HG02642 (cell line): ENCODE results near the gene SHBG.

Experiments
- ATAC-seq: cut with Tn5 transposase; IDR thresholded peaks from one replicate; pipeline ENCODE4 v1.9.1; 2021; ENCODE audit warnings: mild to moderate bottlenecking; ENCODE audit not compliant: unreplicated experiment, poor library complexity

The SHBG gene

GRCh38 chr17:7644775-7645174, 14.8 kb downstream of the SHBG start:
- no peak for ATAC-seq

- ATAC-seq = no peak
Observed at GRCh38 chr17:7646457-7646856, 16.5 kb downstream of the SHBG start.

DNA sequence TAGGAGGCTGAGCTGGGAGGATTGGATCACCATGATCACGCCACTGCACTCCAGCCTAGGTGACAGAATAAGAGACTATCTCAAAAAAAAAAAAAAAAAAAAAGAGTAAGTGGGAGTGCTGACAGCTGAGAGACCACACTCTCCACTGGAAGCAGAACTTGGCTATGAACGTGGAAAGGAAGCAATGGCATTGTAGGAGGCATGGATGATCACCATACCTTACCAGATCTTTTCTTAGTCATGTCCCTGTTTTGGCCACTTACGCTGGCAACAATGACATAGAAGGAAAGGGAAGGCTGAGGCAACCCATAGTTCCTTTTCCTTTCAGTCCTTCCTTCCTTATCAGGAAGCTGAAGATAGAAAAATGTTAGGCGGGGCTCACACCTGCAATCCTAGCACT, 17.1 kb downstream of the SHBG start:
- no peak for ATAC-seq

DNA sequence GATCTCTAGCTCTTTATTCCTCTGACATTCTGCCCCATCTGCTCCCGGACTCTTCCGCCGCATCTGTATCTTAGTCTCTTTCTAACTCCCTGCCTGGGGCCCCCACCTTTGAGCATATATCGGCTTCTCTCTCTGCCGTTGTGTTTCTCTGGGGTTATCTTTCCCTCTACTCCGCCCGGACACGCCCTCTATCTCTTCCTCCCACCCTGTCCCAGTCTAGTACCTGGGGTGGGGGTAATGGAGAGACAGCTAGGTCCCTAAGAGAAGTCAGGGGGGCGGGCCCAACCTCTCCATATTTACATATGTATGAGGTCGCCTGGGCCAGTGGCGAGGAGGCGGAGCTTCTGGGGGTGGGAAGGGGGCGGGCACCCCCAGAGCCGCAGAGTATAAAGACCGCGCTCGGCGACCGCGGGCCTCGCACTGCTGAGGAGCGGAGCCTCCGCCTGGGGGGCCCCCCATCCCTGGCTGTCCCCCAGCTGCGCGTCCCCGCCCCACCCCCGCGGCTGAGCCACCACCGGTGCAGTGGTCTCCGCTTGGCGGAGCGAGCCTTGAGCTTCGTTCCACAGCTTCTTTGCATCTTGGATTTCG, 20.7 kb downstream of the SHBG start, which contains the start of gene ATP1B2:
Gene ATP1B2 (plus strand): TSS at position 418 of the 588 bp plus-strand sequence. CDS start 593 bp downstream, outside the sequence.
- ATAC-seq = peak; percentile 47

DNA sequence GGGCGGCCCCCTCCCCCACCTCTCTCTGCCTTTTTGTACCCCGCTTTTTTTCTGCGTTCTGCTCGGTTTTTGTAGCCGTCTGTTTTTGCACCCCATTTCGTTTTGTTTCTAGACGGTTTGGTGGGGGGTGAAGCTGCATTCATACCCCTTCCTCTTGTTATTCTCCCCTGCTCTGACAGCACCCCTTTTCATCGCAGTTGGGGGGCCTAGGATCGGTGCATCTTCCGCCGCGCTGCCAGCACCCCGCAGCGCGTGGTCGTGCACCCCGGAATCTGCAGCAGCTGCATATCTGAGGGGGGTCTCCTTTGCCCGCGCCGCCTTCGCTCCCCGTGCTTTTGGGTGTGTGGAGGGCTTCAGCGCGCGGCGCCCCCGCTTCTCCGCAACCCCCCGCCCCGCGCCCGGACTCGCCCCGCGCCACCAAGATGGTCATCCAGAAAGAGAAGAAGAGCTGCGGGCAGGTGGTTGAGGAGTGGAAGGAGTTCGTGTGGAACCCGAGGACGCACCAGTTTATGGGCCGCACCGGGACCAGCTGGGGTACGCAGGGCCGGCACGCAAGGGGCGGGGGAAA, 21.2 kb downstream of the SHBG start:
- no peak for ATAC-seq

- ATAC-seq = no peak
Observed at GRCh38 chr17:7651665-7652387, 21.9 kb downstream of the SHBG start.

GRCh38 chr17:7652388-7653356, 22.7 kb downstream of the SHBG start:
- ATAC-seq = no peak

GRCh38 chr17:7654832-7655540, 25.1 kb downstream of the SHBG start:
- no peak for ATAC-seq

GRCh38 chr17:7655541-7655840, 25.6 kb downstream of the SHBG start:
- no peak for ATAC-seq

DNA sequence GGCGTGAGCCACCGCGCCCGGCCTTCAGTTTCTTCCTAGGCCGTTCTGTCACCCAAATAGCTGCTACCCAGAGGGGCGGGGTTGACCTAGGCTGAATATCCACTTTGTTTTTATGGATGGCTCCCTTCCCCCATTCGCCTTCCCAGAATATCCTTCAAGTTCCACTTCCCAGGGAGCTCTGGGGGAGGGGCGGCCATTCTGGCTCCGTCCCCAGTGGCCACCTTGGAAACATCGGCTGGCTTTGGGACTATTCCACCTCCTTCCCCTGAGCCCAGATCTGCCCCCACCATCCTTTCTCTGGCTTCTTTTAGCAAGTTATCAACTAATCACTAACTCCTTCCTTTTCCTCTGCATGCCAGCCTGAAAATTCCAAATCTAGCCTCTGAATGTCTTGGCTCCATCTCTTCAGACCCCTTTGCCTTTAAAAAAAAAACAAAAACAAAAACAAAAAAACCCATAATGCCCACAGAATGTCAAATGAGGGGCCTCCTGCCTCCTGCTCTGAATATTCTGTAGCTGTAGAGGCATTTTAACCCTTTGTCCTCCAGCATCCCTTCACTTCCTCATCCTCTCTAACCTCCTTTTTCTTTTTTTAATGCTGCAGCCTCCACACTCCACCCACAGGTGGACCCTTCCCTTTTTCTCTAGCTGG, 27.1 kb downstream of the SHBG start:
- no peak for ATAC-seq

GRCh38 chr17:7667656-7668406, 37.9 kb downstream of the SHBG start:
- ATAC-seq = no peak

GRCh38 chr17:7668482-7668881, 38.5 kb downstream of the SHBG start:
- no peak for ATAC-seq

GRCh38 chr17:7673239-7673638, 43.3 kb downstream of the SHBG start:
- ATAC-seq = no peak

DNA sequence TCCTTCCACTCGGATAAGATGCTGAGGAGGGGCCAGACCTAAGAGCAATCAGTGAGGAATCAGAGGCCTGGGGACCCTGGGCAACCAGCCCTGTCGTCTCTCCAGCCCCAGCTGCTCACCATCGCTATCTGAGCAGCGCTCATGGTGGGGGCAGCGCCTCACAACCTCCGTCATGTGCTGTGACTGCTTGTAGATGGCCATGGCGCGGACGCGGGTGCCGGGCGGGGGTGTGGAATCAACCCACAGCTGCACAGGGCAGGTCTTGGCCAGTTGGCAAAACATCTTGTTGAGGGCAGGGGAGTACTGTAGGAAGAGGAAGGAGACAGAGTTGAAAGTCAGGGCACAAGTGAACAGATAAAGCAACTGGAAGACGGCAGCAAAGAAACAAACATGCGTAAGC, 45.0 kb downstream of the SHBG start:
- ATAC-seq = no peak

DNA sequence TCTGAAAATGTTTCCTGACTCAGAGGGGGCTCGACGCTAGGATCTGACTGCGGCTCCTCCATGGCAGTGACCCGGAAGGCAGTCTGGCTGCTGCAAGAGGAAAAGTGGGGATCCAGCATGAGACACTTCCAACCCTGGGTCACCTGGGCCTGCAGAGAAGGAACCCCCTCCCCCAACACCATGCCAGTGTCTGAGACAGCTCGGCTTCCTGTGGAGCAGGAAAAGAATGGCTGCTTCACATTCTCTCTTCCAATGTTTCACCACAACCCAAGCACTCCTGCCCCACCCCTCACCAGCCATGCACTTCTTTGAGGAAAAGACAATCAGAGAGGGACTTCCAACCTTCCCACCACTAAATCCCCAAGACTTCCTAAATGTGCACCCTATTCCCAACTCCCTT, 46.6 kb downstream of the SHBG start:
- ATAC-seq = no peak

- no peak for ATAC-seq
Observed at GRCh38 chr17:7677388-7678067, 47.6 kb downstream of the SHBG start.
